ENCODE measurements around the gene GIT2. TPM values are rescaled to one million over a fixed set of nuclear protein-coding genes. Genes with fewer than 3 reads are reported as not detected.

The GIT2 gene
- total RNA-seq (10 to 100 TPM; 84.9 to 95.9 TPM), total RNA-seq (125 to 193 reads per million in 2 donors)

GRCh38 chr12:109995686-109996482, at the start of gene GIT2:
GIT2 (minus strand) TSS chr12:109996368; CDS start chr12:109996224, 144 bp downstream.
- peaks cover 7% of the 10 kb centered on the region for H3K36me3 Mint-ChIP-seq (ENCODE audit: low read depth)
- ATAC-seq (peak; percentile 77), DNase-seq (peak; percentile 89 to 93 (median 91))
- peak within 1 kb of the TSS; percentile 93 for H3K4me3 Mint-ChIP-seq
- H3K9me3 ChIP-seq (ENCODE audit: control insufficient read depth, low read length, poor library complexity, severe bottlenecking), result no peaks in the 10 kb centered on the region
- H3K27ac Mint-ChIP-seq, result peak within 1 kb of the TSS; percentile 94
- H3K27me3 Mint-ChIP-seq, result no peaks in the 10 kb centered on the region
- peaks cover 43% of the 10 kb centered on the region for H3K4me1 Mint-ChIP-seq

GRCh38 chr12:110042264-110042663, 46.1 kb upstream of the GIT2 start:
- ATAC-seq (no peak), DNase-seq (no peak)
- H3K27me3 Mint-ChIP-seq, result no peaks in the 10 kb centered on the region
- H3K4me1 Mint-ChIP-seq, result peaks cover 25% of the 10 kb centered on the region
- no peaks in the 10 kb centered on the region for H3K9me3 ChIP-seq (ENCODE audit: control insufficient read depth, low read length, poor library complexity, severe bottlenecking)
- peaks cover 5% of the 10 kb centered on the region for H3K36me3 Mint-ChIP-seq (ENCODE audit: low read depth)
- H3K4me3 Mint-ChIP-seq, result peak overlapping the region; percentile 41
- H3K27ac Mint-ChIP-seq, result no peak overlapping the region

GRCh38 chr12:110039085-110039807, 43.1 kb upstream of the GIT2 start:
- peak overlapping the region; percentile 92 for H3K27ac Mint-ChIP-seq
- H3K27me3 Mint-ChIP-seq, result no peaks in the 10 kb centered on the region
- H3K9me3 ChIP-seq (ENCODE audit: control insufficient read depth, low read length, poor library complexity, severe bottlenecking), result no peaks in the 10 kb centered on the region
- peaks cover 24% of the 10 kb centered on the region for H3K4me1 Mint-ChIP-seq
- peak overlapping the region; percentile 31 for H3K4me3 Mint-ChIP-seq
- DNase-seq (no peak), ATAC-seq (peak; percentile 78)
- peaks cover 10% of the 10 kb centered on the region for H3K36me3 Mint-ChIP-seq (ENCODE audit: low read depth)

- H3K9me3 ChIP-seq (ENCODE audit: control insufficient read depth, low read length, poor library complexity, severe bottlenecking), result no peaks in the 10 kb centered on the region
- Mint-ChIP-seq H3K4me1 (peaks cover 25% of the 10 kb centered on the region), H3K36me3 (ENCODE audit: low read depth) (peaks cover 10% of the 10 kb centered on the region), H3K4me3 (no peak overlapping the region), H3K27me3 (no peaks in the 10 kb centered on the region), H3K27ac (peak overlapping the region; percentile 92)
- ATAC-seq (no peak), DNase-seq (no peak)
Measured at GRCh38 chr12:110038741-110039084, 42.5 kb upstream of the GIT2 start.

GRCh38 chr12:110037315-110037714, 41.1 kb upstream of the GIT2 start:
- peaks cover 8% of the 10 kb centered on the region for H3K36me3 Mint-ChIP-seq (ENCODE audit: low read depth)
- H3K4me1 Mint-ChIP-seq, result peaks cover 22% of the 10 kb centered on the region
- ATAC-seq (no peak), DNase-seq (no peak)
- H3K9me3 ChIP-seq (ENCODE audit: control insufficient read depth, low read length, poor library complexity, severe bottlenecking), result no peaks in the 10 kb centered on the region
- H3K4me3 Mint-ChIP-seq, result no peak overlapping the region
- no peak overlapping the region for H3K27ac Mint-ChIP-seq
- no peaks in the 10 kb centered on the region for H3K27me3 Mint-ChIP-seq

GRCh38 chr12:110035534-110036104, 39.5 kb upstream of the GIT2 start:
- DNase-seq (no peak), ATAC-seq (no peak)
- Mint-ChIP-seq H3K27ac (peak overlapping the region; percentile 57), H3K27me3 (no peaks in the 10 kb centered on the region), H3K4me1 (peaks cover 22% of the 10 kb centered on the region), H3K4me3 (no peak overlapping the region), H3K36me3 (ENCODE audit: low read depth) (peaks cover 8% of the 10 kb centered on the region)
- H3K9me3 ChIP-seq (ENCODE audit: control insufficient read depth, low read length, poor library complexity, severe bottlenecking), result no peaks in the 10 kb centered on the region

- DNase-seq (no peak), ATAC-seq (no peak)
- Mint-ChIP-seq H3K4me1 (peaks cover 7% of the 10 kb centered on the region), H3K27me3 (no peaks in the 10 kb centered on the region), H3K27ac (no peak overlapping the region), H3K36me3 (ENCODE audit: low read depth) (peaks cover 8% of the 10 kb centered on the region), H3K4me3 (no peak overlapping the region)
- no peaks in the 10 kb centered on the region for H3K9me3 ChIP-seq (ENCODE audit: control insufficient read depth, low read length, poor library complexity, severe bottlenecking)
Measured at GRCh38 chr12:110033888-110034287, 37.7 kb upstream of the GIT2 start.

GRCh38 chr12:110029290-110029815, 33.2 kb upstream of the GIT2 start:
- no peaks in the 10 kb centered on the region for H3K27me3 Mint-ChIP-seq
- ATAC-seq (no peak), DNase-seq (no peak)
- no peak overlapping the region for H3K4me3 Mint-ChIP-seq
- no peaks in the 10 kb centered on the region for H3K36me3 Mint-ChIP-seq (ENCODE audit: low read depth)
- no peaks in the 10 kb centered on the region for H3K9me3 ChIP-seq (ENCODE audit: control insufficient read depth, low read length, poor library complexity, severe bottlenecking)
- H3K4me1 Mint-ChIP-seq, result peaks cover 2% of the 10 kb centered on the region
- H3K27ac Mint-ChIP-seq, result no peak overlapping the region

GRCh38 chr12:110028323-110028722, 32.2 kb upstream of the GIT2 start:
- Mint-ChIP-seq H3K36me3 (ENCODE audit: low read depth) (no peaks in the 10 kb centered on the region), H3K4me1 (no peaks in the 10 kb centered on the region), H3K27ac (peak overlapping the region; percentile 62), H3K27me3 (no peaks in the 10 kb centered on the region), H3K4me3 (no peak overlapping the region)
- H3K9me3 ChIP-seq (ENCODE audit: control insufficient read depth, low read length, poor library complexity, severe bottlenecking), result no peaks in the 10 kb centered on the region
- no peak for ATAC-seq
- DNase-seq, result no peak

- no peak overlapping the region for H3K4me3 Mint-ChIP-seq
- peak overlapping the region; percentile 60 for H3K27ac Mint-ChIP-seq
- peaks cover 2% of the 10 kb centered on the region for H3K4me1 Mint-ChIP-seq
- H3K36me3 Mint-ChIP-seq (ENCODE audit: low read depth), result no peaks in the 10 kb centered on the region
- ATAC-seq (no peak), DNase-seq (no peak)
- no peaks in the 10 kb centered on the region for H3K9me3 ChIP-seq (ENCODE audit: control insufficient read depth, low read length, poor library complexity, severe bottlenecking)
- H3K27me3 Mint-ChIP-seq, result no peaks in the 10 kb centered on the region
Measured at GRCh38 chr12:110024051-110024450, 27.9 kb upstream of the GIT2 start.

GRCh38 chr12:110023059-110023980, 27.2 kb upstream of the GIT2 start:
- peaks cover 2% of the 10 kb centered on the region for H3K36me3 Mint-ChIP-seq (ENCODE audit: low read depth)
- peak overlapping the region; percentile 60 for H3K27ac Mint-ChIP-seq
- DNase-seq (no peak), ATAC-seq (no peak)
- H3K4me1 Mint-ChIP-seq, result peaks cover 4% of the 10 kb centered on the region
- no peak overlapping the region for H3K4me3 Mint-ChIP-seq
- H3K27me3 Mint-ChIP-seq, result no peaks in the 10 kb centered on the region
- H3K9me3 ChIP-seq (ENCODE audit: control insufficient read depth, low read length, poor library complexity, severe bottlenecking), result no peaks in the 10 kb centered on the region

- DNase-seq (no peak), ATAC-seq (no peak)
- peaks cover 4% of the 10 kb centered on the region for H3K4me1 Mint-ChIP-seq
- no peaks in the 10 kb centered on the region for H3K27me3 Mint-ChIP-seq
- no peak overlapping the region for H3K27ac Mint-ChIP-seq
- no peaks in the 10 kb centered on the region for H3K9me3 ChIP-seq (ENCODE audit: control insufficient read depth, low read length, poor library complexity, severe bottlenecking)
- H3K4me3 Mint-ChIP-seq, result no peak overlapping the region
- H3K36me3 Mint-ChIP-seq (ENCODE audit: low read depth), result peaks cover 2% of the 10 kb centered on the region
Measured at GRCh38 chr12:110020956-110021355, 24.8 kb upstream of the GIT2 start.

Measured in T-helper 17 cell (primary cell).